Osteoblast (primary cell): ENCODE data around the gene FRMD5. TPM values are rescaled to one million over a fixed set of nuclear protein-coding genes. Genes with fewer than 3 reads are reported as not detected.

Experiments
- DNase-seq: peaks from one replicate; pipeline ENCODE4 v3.0.0; 2011; ENCODE audit warnings: low spot score, mixed read lengths; ENCODE audit not compliant: insufficient read length; ENCODE audit errors: missing footprints
- H2AFZ ChIP-seq: 2 replicates; pipeline ENCODE4 v1.6.0; 2011; ENCODE audit warnings: mild to moderate bottlenecking, low read length
- H3K27ac ChIP-seq: 2 replicates; pipeline ENCODE4 v1.5.1; 2011; ENCODE audit warnings: mild to moderate bottlenecking, low read depth, low read length, moderate library complexity
- H3K27me3 ChIP-seq: 2 replicates; pipeline ENCODE4 v1.6.0; 2012; ENCODE audit warnings: mild to moderate bottlenecking, control low read depth, inconsistent platforms, low read length, moderate library complexity; ENCODE audit not compliant: insufficient read depth
- H3K36me3 ChIP-seq: 2 replicates; pipeline ENCODE4 v1.5.1; 2011; ENCODE audit warnings: mild to moderate bottlenecking, low read length, control low read depth, moderate library complexity; ENCODE audit not compliant: insufficient read depth
- H3K4me1 ChIP-seq: 2 replicates; pipeline ENCODE4 v1.5.1; 2011; ENCODE audit warnings: mild to moderate bottlenecking, low read length, control low read depth, moderate library complexity; ENCODE audit not compliant: insufficient read depth
- H3K4me2 ChIP-seq: 2 replicates; pipeline ENCODE4 v1.6.0; 2011; ENCODE audit warnings: mild to moderate bottlenecking, low read length; ENCODE audit not compliant: insufficient read depth
- H3K4me3 ChIP-seq: fragments of 200-600 bp; sonication (generic); 3 replicates; pipeline ENCODE4 v1.5.1; 2012; ENCODE audit warnings: mild to moderate bottlenecking, low read length, inconsistent platforms; ENCODE audit not compliant: insufficient read depth
- H3K79me2 ChIP-seq: 2 replicates; pipeline ENCODE4 v1.6.0; 2012; ENCODE audit warnings: mild to moderate bottlenecking, low read length, control low read depth, inconsistent platforms; ENCODE audit not compliant: insufficient read depth
- H3K9me3 ChIP-seq: 2 replicates; pipeline ENCODE4 v1.5.1; 2011; ENCODE audit warnings: low read depth, low read length, control low read depth
- H4K20me1 ChIP-seq: 2 replicates; pipeline ENCODE4 v1.6.0; 2012; ENCODE audit warnings: mild to moderate bottlenecking, low read length, control low read depth; ENCODE audit not compliant: insufficient read depth
- CTCF ChIP-seq: IDR thresholded peaks from 2 replicates; pipeline ENCODE4 v1.5.1; 2011; ENCODE audit warnings: mild to moderate bottlenecking, low read depth, low read length, moderate library complexity; ENCODE audit errors: extremely low read depth
- total RNA-seq: library from RNA; depleted of rRNA; stranded (reverse); fragments of >200 nt; gene quantifications from 2 replicates; pipeline ENCODE4 v1.2.3, GENCODE V29; 2012

The FRMD5 gene
- total RNA-seq, 1 donor: 3.3 TPM

GRCh38 chr15:43974852-43975251, 220.2 kb downstream of the FRMD5 start:
- Histone ChIP-seq H2AFZ (no peak overlapping the region), H3K4me1 (no peaks in the 10 kb centered on the region), H3K4me2 (no peak overlapping the region), H4K20me1 (no peaks in the 10 kb centered on the region), H3K27ac (no peak overlapping the region), H3K4me3 (no peak overlapping the region), H3K9me3 (no peaks in the 10 kb centered on the region), H3K79me2 (peaks cover 4% of the 10 kb centered on the region), H3K27me3 (peaks cover 10% of the 10 kb centered on the region), H3K36me3 (no peaks in the 10 kb centered on the region)
- no peak for TF ChIP-seq CTCF
- peak; percentile 43 for DNase-seq

- no peak for TF ChIP-seq CTCF
- Histone ChIP-seq H3K79me2 (peaks cover 4% of the 10 kb centered on the region), H3K4me3 (no peak overlapping the region), H3K27ac (no peak overlapping the region), H4K20me1 (no peaks in the 10 kb centered on the region), H2AFZ (no peak overlapping the region), H3K36me3 (no peaks in the 10 kb centered on the region), H3K4me1 (peaks cover 6% of the 10 kb centered on the region), H3K27me3 (peaks cover 4% of the 10 kb centered on the region), H3K4me2 (no peak overlapping the region), H3K9me3 (no peaks in the 10 kb centered on the region)
- no peak for DNase-seq
These were observed 225.2 kb downstream of the FRMD5 start for GRCh38 chr15:43969802-43970375.

- peaks cover 6% of the 10 kb centered on the region for H3K4me1 ChIP-seq
- TF ChIP-seq CTCF: no peak
- no peak overlapping the region for H3K27ac ChIP-seq
These were observed 226.5 kb downstream of the FRMD5 start for GRCh38 chr15:43968551-43968950.

GRCh38 chr15:43966646-43967045, 228.4 kb downstream of the FRMD5 start:
- peaks cover 6% of the 10 kb centered on the region for H3K4me1 ChIP-seq
- no peak for DNase-seq
- no peaks in the 10 kb centered on the region for H3K36me3 ChIP-seq
- H2AFZ ChIP-seq: no peak overlapping the region
- H3K4me2 ChIP-seq: no peak overlapping the region
- no peaks in the 10 kb centered on the region for H4K20me1 ChIP-seq
- no peak for TF ChIP-seq CTCF
- no peaks in the 10 kb centered on the region for H3K9me3 ChIP-seq
- no peaks in the 10 kb centered on the region for H3K27me3 ChIP-seq
- no peak overlapping the region for H3K4me3 ChIP-seq
- H3K27ac ChIP-seq: no peak overlapping the region
- H3K79me2 ChIP-seq: no peaks in the 10 kb centered on the region

More at GRCh38 chr15:43968551-43968950, 226.5 kb downstream of the FRMD5 start:
- H4K20me1 ChIP-seq: no peaks in the 10 kb centered on the region
- H3K9me3 ChIP-seq: no peaks in the 10 kb centered on the region
- no peak overlapping the region for H2AFZ ChIP-seq
- H3K79me2 ChIP-seq: no peaks in the 10 kb centered on the region
- no peaks in the 10 kb centered on the region for H3K36me3 ChIP-seq
- no peak overlapping the region for H3K4me3 ChIP-seq
- H3K27me3 ChIP-seq: no peaks in the 10 kb centered on the region
- peak; percentile 58 for DNase-seq
- no peak overlapping the region for H3K4me2 ChIP-seq
